PC-3 (cell line): ENCODE measurements around the gene ISYNA1. TPM values are rescaled to one million over a fixed set of nuclear protein-coding genes. Genes with fewer than 3 reads are reported as not detected.

ENCODE experiments used
- ATAC-seq: fragments of 200-7000 bp; cut with Tn5 transposase; 2 replicates; pipeline ENCODE4 v1.9.1; 2020; ENCODE audit warnings: mild to moderate bottlenecking, moderate library complexity
- BruUV-seq: library from RNA; stranded (reverse); fragments of 400-500 nt; replicated peaks from 2 replicates; lab custom pipeline; 2021; lab: Mats Ljungman, UMichigan
- CTCF ChIA-PET: fragments of 300-600 bp; sonication (Branson Sonifier 250); formaldehyde crosslinking; loops from one replicate; lab custom pipeline; 2022; ENCODE audit warnings: antibody characterized with exemption; lab: Charles Lee
- POLR2A ChIA-PET: fragments of 300-600 bp; sonication (Branson Sonifier 250); formaldehyde crosslinking; loops from one replicate; lab custom pipeline; 2022; ENCODE audit warnings: antibody characterized with exemption; ENCODE audit not compliant: unreplicated experiment; lab: Charles Lee
- DNase-seq: peaks from one replicate; pipeline ENCODE4 v3.0.0-alpha.2; 2015
- H2AFZ ChIP-seq: fragments of 300-600 bp; sonication (generic); 2 replicates; pipeline ENCODE4 v1.6.0; 2016; ENCODE audit warnings: antibody characterized with exemption, low read length
- H3F3A ChIP-seq: fragments of 300-600 bp; sonication (generic); one replicate; pipeline ENCODE4 v1.6.0; 2017; ENCODE audit warnings: antibody characterized with exemption, low read length, control low read depth, mild to moderate bottlenecking; ENCODE audit not compliant: unreplicated experiment
- H3K27ac ChIP-seq: fragments of 300-600 bp; sonication (generic); 2 replicates; pipeline ENCODE4 v1.5.1; 2016; ENCODE audit warnings: mild to moderate bottlenecking, low read length
- H3K27me3 ChIP-seq: fragments of 300-600 bp; sonication (generic); 2 replicates; pipeline ENCODE4 v1.6.1; 2016; ENCODE audit warnings: low read length, mixed read lengths
- H3K36me3 ChIP-seq: fragments of 300-600 bp; sonication (generic); 2 replicates; pipeline ENCODE4 v1.6.1; 2016; ENCODE audit warnings: low read depth, mixed run types, low read length, mixed read lengths
- H3K4me1 ChIP-seq: fragments of 300-600 bp; sonication (generic); 2 replicates; pipeline ENCODE4 v1.5.1; 2016; ENCODE audit warnings: low read length; ENCODE audit not compliant: insufficient read depth
- H3K4me2 ChIP-seq: fragments of 300-600 bp; sonication (generic); 2 replicates; pipeline ENCODE4 v1.6.0; 2016; ENCODE audit warnings: low read length
- H3K4me3 ChIP-seq: fragments of 300-600 bp; sonication (generic); 2 replicates; pipeline ENCODE4 v1.5.1; 2016; ENCODE audit warnings: mild to moderate bottlenecking, low read length, mixed read lengths
- H3K79me2 ChIP-seq: fragments of 300-600 bp; sonication (generic); 2 replicates; pipeline ENCODE4 v1.6.1; 2017; ENCODE audit warnings: low read length, mixed read lengths
- H3K9ac ChIP-seq: fragments of 300-600 bp; sonication (generic); 2 replicates; pipeline ENCODE4 v1.6.0; 2016; ENCODE audit warnings: mild to moderate bottlenecking, low read length
- H3K9me2 ChIP-seq: fragments of 300-600 bp; sonication (generic); replicated peaks from 2 replicates; pipeline ENCODE4 v1.6.1; 2016; ENCODE audit warnings: mixed run types, low read length, mixed read lengths
- H3K9me3 ChIP-seq: fragments of 300-600 bp; sonication (generic); 2 replicates; pipeline ENCODE4 v1.6.1; 2016; ENCODE audit warnings: low read length, mixed read lengths
- H4K20me1 ChIP-seq: fragments of 300-600 bp; sonication (generic); 2 replicates; pipeline ENCODE4 v1.6.1; 2016; ENCODE audit warnings: low read length, mixed read lengths
- CTCF ChIP-seq: fragments of 300-600 bp; sonication (generic); conservative IDR thresholded peaks from 2 replicates; pipeline ENCODE4 v1.5.1; 2017; ENCODE audit warnings: antibody characterized with exemption, low read depth, mild to moderate bottlenecking, low read length
- EZH2 ChIP-seq: fragments of 300-600 bp; sonication (generic); IDR thresholded peaks from one replicate; pipeline ENCODE4 v1.6.1; 2017; ENCODE audit warnings: antibody characterized with exemption, mild to moderate bottlenecking, low read length; ENCODE audit not compliant: unreplicated experiment
- EZH2phosphoT487 ChIP-seq: fragments of 300-600 bp; sonication (generic); IDR thresholded peaks from 2 replicates; pipeline ENCODE4 v1.6.1; 2018; ENCODE audit warnings: mild to moderate bottlenecking, antibody characterized with exemption, low read length, borderline replicate concordance
- intact Hi-C: fragments of 100-400 bp; cut with micrococcal nuclease; formaldehyde crosslinking; loops from 2 replicates; pipeline ENCODE4 v1.9.0; 2023
- total RNA-seq: library from RNA; depleted of rRNA; stranded (reverse); fragments of >200 nt; gene quantifications from 2 replicates; pipeline ENCODE4 v1.2.3, GENCODE V29; 2014

Gene ISYNA1
- total RNA-seq, 1 experiment from 2014 or later = 19.4 TPM

GRCh38 chr19:18461471-18461870 lies 23.5 kb upstream of the ISYNA1 start:
- no peak for DNase-seq
- H3K27me3 ChIP-seq = no peaks in the 10 kb centered on the region
- no peak overlapping the region for H2AFZ ChIP-seq
- POLR2A ChIA-PET = no interaction called here
- no peaks in the 10 kb centered on the region for H3K9me2 ChIP-seq
- H3K27ac ChIP-seq = peak overlapping the region; percentile 96; the same call in 1 of the 2 replicates
- H3K79me2 ChIP-seq = 0 out of 2 replicates have a peak, but pooled peaks cover 5% of the 10 kb centered on the region
- peaks cover 3% of the 10 kb centered on the region for H3F3A ChIP-seq
- peaks cover 14% of the 10 kb centered on the region for H3K36me3 ChIP-seq
- no peaks in the 10 kb centered on the region for H3K9me3 ChIP-seq
- intact Hi-C loops = loop anchor here (1.0 to 5.0 kb wide), 3 partner anchors 8 to 111 kb away; partner anchors contain the start of genes ELL and UBA52
- no peak overlapping the region for H3K4me3 ChIP-seq
- H3K9ac ChIP-seq = no peak overlapping the region
- TF ChIP-seq EZH2phosphoT487 = no peak
- TF ChIP-seq CTCF = no peak
- TF ChIP-seq EZH2 = no peak
- no peak for ATAC-seq
- H4K20me1 ChIP-seq = no peaks in the 10 kb centered on the region
- H3K4me1 ChIP-seq = peaks cover 38% of the 10 kb centered on the region
- H3K4me2 ChIP-seq = no peak overlapping the region
- no TSS peak for BruUV-seq
- CTCF ChIA-PET = interaction anchor here (0.6 to 2.0 kb wide), 5 partner anchors 8 to 370 kb away, joined by 3 to 14 read pairs (median 5); no protein-coding TSS in a partner anchor

GRCh38 chr19:18460900-18461299 lies 23.0 kb upstream of the ISYNA1 start:
- H2AFZ ChIP-seq = no peak overlapping the region
- DNase-seq (no peak), ATAC-seq (no peak)
- H3K9ac ChIP-seq = no peak overlapping the region
- H4K20me1 ChIP-seq = no peaks in the 10 kb centered on the region
- ChIA-PET POLR2A (no interaction called here), CTCF (no interaction called here)
- no TSS peak for BruUV-seq
- peaks cover 3% of the 10 kb centered on the region for H3F3A ChIP-seq
- no peaks in the 10 kb centered on the region for H3K9me2 ChIP-seq
- peak overlapping the region; percentile 72 for H3K4me2 ChIP-seq
- H3K27me3 ChIP-seq = no peaks in the 10 kb centered on the region
- intact Hi-C loops = loop anchor here (1.0 to 5.0 kb wide), 3 partner anchors 8 to 111 kb away; partner anchors contain the start of genes ELL and UBA52
- TF ChIP-seq EZH2 (no peak), CTCF (no peak), EZH2phosphoT487 (no peak)
- no peak overlapping the region for H3K4me3 ChIP-seq
- H3K36me3 ChIP-seq = peaks cover 14% of the 10 kb centered on the region
- H3K27ac ChIP-seq = peak overlapping the region; percentile 96
- H3K79me2 ChIP-seq = 0 out of 2 replicates have a peak, but pooled peaks cover 5% of the 10 kb centered on the region
- no peaks in the 10 kb centered on the region for H3K9me3 ChIP-seq
- peaks cover 38% of the 10 kb centered on the region for H3K4me1 ChIP-seq

GRCh38 chr19:18457483-18458331 lies 19.8 kb upstream of the ISYNA1 start:
- H3K79me2 ChIP-seq = 0 out of 2 replicates have a peak, but pooled peaks cover 5% of the 10 kb centered on the region
- intact Hi-C loops = no loop called here
- no peak overlapping the region for H2AFZ ChIP-seq
- no peak overlapping the region for H3K27ac ChIP-seq
- no peaks in the 10 kb centered on the region for H4K20me1 ChIP-seq
- ATAC-seq (no peak), DNase-seq (no peak)
- no peak overlapping the region for H3K4me3 ChIP-seq
- no peak overlapping the region for H3K4me2 ChIP-seq
- H3F3A ChIP-seq = peaks cover 3% of the 10 kb centered on the region
- TF ChIP-seq EZH2phosphoT487 (no peak), EZH2 (no peak), CTCF (no peak)
- H3K36me3 ChIP-seq = peaks cover 14% of the 10 kb centered on the region
- no TSS peak for BruUV-seq
- peaks cover 41% of the 10 kb centered on the region for H3K4me1 ChIP-seq
- no peaks in the 10 kb centered on the region for H3K9me2 ChIP-seq
- no peaks in the 10 kb centered on the region for H3K27me3 ChIP-seq
- no peak overlapping the region for H3K9ac ChIP-seq
- CTCF ChIA-PET = no interaction called here
- POLR2A ChIA-PET = no interaction called here
- no peaks in the 10 kb centered on the region for H3K9me3 ChIP-seq
